Esophagus muscularis mucosa (tissue), 4 donors: ENCODE data around the gene STK25.

ENCODE experiments used
- CTCF ChIP-seq, 3 experiments: fragments of 200-600 bp in 2 of 3; fragments of 450-650 bp in 1 of 3; sonication (generic) in 2 of 3; IDR thresholded peaks; one replicate each; pipeline ENCODE4 v1.5.1; 2017 to 2019; ENCODE audit warnings: antibody characterized with exemption in 3 of 3, mild to moderate bottlenecking in 2 of 3, moderate library complexity in 1 of 3
- EP300 ChIP-seq: sonication (generic); formaldehyde crosslinking; IDR thresholded peaks from one replicate; pipeline ENCODE4 v1.6.1; 2017; ENCODE audit warnings: antibody characterized with exemption
- POLR2A ChIP-seq: fragments of 450-650 bp; IDR thresholded peaks from one replicate; pipeline ENCODE4 v1.6.1; 2017; ENCODE audit warnings: antibody characterized with exemption, moderate library complexity, mild to moderate bottlenecking, low read depth
- POLR2AphosphoS5 ChIP-seq, 2 donors: sonication (generic); formaldehyde crosslinking; IDR thresholded peaks; one replicate each; pipeline ENCODE4 v1.6.1; 2017; ENCODE audit warnings: antibody characterized with exemption in 2 of 2

- no peak for TF ChIP-seq CTCF (IDR thresholded peaks at IDR 0.05)
- TF ChIP-seq POLR2A, result no peak
- TF ChIP-seq POLR2AphosphoS5 (IDR thresholded peaks at IDR 0.05), result no peak
- TF ChIP-seq EP300, result no peak
These were observed 4.5 kb downstream of the STK25 start for GRCh38 chr2:241503776-241504392.
